ENCODE results near the gene CIDEC. TPM values are rescaled to one million over a fixed set of nuclear protein-coding genes. Genes with fewer than 3 reads are reported as not detected.
"Not testable (repeated sequence)": the region's sequence is repeated elsewhere in the genome, so short reads cannot be mapped to it uniquely, and the experiment has no call there.

The CIDEC gene
- total and polyA plus RNA-seq, 4 donors, result 0.24 to 0.54 TPM; not detected in 2

- peak overlapping the region; percentile 97 for H3K27ac ChIP-seq (ENCODE audit: low read depth, low read length)
- not testable (repeated sequence) for DNase-seq (ENCODE audit: low read depth in 4 of 6, low spot score in 6 of 6); H3K27me3 ChIP-seq (ENCODE audit: control insufficient read depth, insufficient read depth, low read length); H3K36me3 ChIP-seq (ENCODE audit: control insufficient read depth, insufficient read depth, low read length); H3K4me3 ChIP-seq (ENCODE audit: low read depth, low read length); H3K9me3 ChIP-seq (ENCODE audit: control insufficient read depth, insufficient read depth, low read length)
- 68% methylated on average over 6 of the region's 10 CpGs for WGBS (ENCODE audit: insufficient coverage)
- peaks cover 42% of the 10 kb centered on the region for H3K4me1 ChIP-seq (ENCODE audit: control insufficient read depth, insufficient read depth, low read length)
Observed at GRCh38 chr3:9865125-9865637, 14.9 kb downstream of the CIDEC start.

GRCh38 chr3:9864200-9864927, 15.7 kb downstream of the CIDEC start:
- Histone ChIP-seq H3K27ac (ENCODE audit: low read depth, low read length) (peak overlapping the region; percentile 97), H3K9me3 (ENCODE audit: control insufficient read depth, insufficient read depth, low read length) (no peaks in the 10 kb centered on the region), H3K36me3 (ENCODE audit: control insufficient read depth, insufficient read depth, low read length) (peaks cover 2% of the 10 kb centered on the region), H3K27me3 (ENCODE audit: control insufficient read depth, insufficient read depth, low read length) (no peaks in the 10 kb centered on the region), H3K4me1 (ENCODE audit: control insufficient read depth, insufficient read depth, low read length) (peaks cover 42% of the 10 kb centered on the region), H3K4me3 (ENCODE audit: low read depth, low read length) (peak overlapping the region; percentile 24)
- DNase-seq (ENCODE audit: low read depth in 4 of 6, low spot score in 6 of 6), result peak; percentile 79 to 95 (median 84)
- 17% methylated on average over 10 of the region's 16 CpGs for WGBS (ENCODE audit: insufficient coverage)

GRCh38 chr3:9863058-9863772, 16.8 kb downstream of the CIDEC start:
- no peak overlapping the region for H3K4me3 ChIP-seq (ENCODE audit: low read depth, low read length)
- H3K4me1 ChIP-seq (ENCODE audit: control insufficient read depth, insufficient read depth, low read length), result peaks cover 42% of the 10 kb centered on the region
- WGBS (ENCODE audit: insufficient coverage), result 64% methylated on average over 22 of the region's 22 CpGs
- peak overlapping the region; percentile 97 for H3K27ac ChIP-seq (ENCODE audit: low read depth, low read length)
- peaks cover 2% of the 10 kb centered on the region for H3K36me3 ChIP-seq (ENCODE audit: control insufficient read depth, insufficient read depth, low read length)
- no peaks in the 10 kb centered on the region for H3K27me3 ChIP-seq (ENCODE audit: control insufficient read depth, insufficient read depth, low read length)
- H3K9me3 ChIP-seq (ENCODE audit: control insufficient read depth, insufficient read depth, low read length), result no peaks in the 10 kb centered on the region
- no peak for DNase-seq (ENCODE audit: low read depth in 4 of 6, low spot score in 6 of 6)

- peaks cover 42% of the 10 kb centered on the region for H3K4me1 ChIP-seq (ENCODE audit: control insufficient read depth, insufficient read depth, low read length)
- H3K9me3 ChIP-seq (ENCODE audit: control insufficient read depth, insufficient read depth, low read length), result no peaks in the 10 kb centered on the region
- peaks cover 2% of the 10 kb centered on the region for H3K36me3 ChIP-seq (ENCODE audit: control insufficient read depth, insufficient read depth, low read length)
- WGBS (ENCODE audit: insufficient coverage), result 20% methylated on average over 45 of the region's 45 CpGs
- no peak overlapping the region for H3K4me3 ChIP-seq (ENCODE audit: low read depth, low read length)
- DNase-seq (ENCODE audit: low read depth in 4 of 6, low spot score in 6 of 6), result peak in 2 of 6 donors; percentile 4 to 43
- no peaks in the 10 kb centered on the region for H3K27me3 ChIP-seq (ENCODE audit: control insufficient read depth, insufficient read depth, low read length)
- peak overlapping the region; percentile 97 for H3K27ac ChIP-seq (ENCODE audit: low read depth, low read length)
Observed at GRCh38 chr3:9862391-9863057, 17.5 kb downstream of the CIDEC start.

GRCh38 chr3:9861626-9862130, 18.4 kb downstream of the CIDEC start:
- H3K27me3 ChIP-seq (ENCODE audit: control insufficient read depth, insufficient read depth, low read length), result no peaks in the 10 kb centered on the region
- H3K36me3 ChIP-seq (ENCODE audit: control insufficient read depth, insufficient read depth, low read length), result peaks cover 2% of the 10 kb centered on the region
- DNase-seq (ENCODE audit: low read depth in 4 of 6, low spot score in 6 of 6), result no peak
- no peak overlapping the region for H3K27ac ChIP-seq (ENCODE audit: low read depth, low read length)
- peaks cover 39% of the 10 kb centered on the region for H3K4me1 ChIP-seq (ENCODE audit: control insufficient read depth, insufficient read depth, low read length)
- WGBS (ENCODE audit: insufficient coverage), result 88% methylated on average over 5 of the region's 5 CpGs
- no peaks in the 10 kb centered on the region for H3K9me3 ChIP-seq (ENCODE audit: control insufficient read depth, insufficient read depth, low read length)
- H3K4me3 ChIP-seq (ENCODE audit: low read depth, low read length), result no peak overlapping the region

GRCh38 chr3:9861201-9861600, 18.9 kb downstream of the CIDEC start:
- 88% methylated on average over 1 of the region's 4 CpGs for WGBS (ENCODE audit: insufficient coverage)
- H3K36me3 ChIP-seq (ENCODE audit: control insufficient read depth, insufficient read depth, low read length), result peaks cover 2% of the 10 kb centered on the region
- DNase-seq (ENCODE audit: low read depth in 4 of 6, low spot score in 6 of 6), result no peak

GRCh38 chr3:9859530-9860025, 20.5 kb downstream of the CIDEC start:
- DNase-seq (ENCODE audit: low read depth in 4 of 6, low spot score in 6 of 6), result no peak
- Histone ChIP-seq H3K4me1 (ENCODE audit: control insufficient read depth, insufficient read depth, low read length) (peaks cover 26% of the 10 kb centered on the region), H3K9me3 (ENCODE audit: control insufficient read depth, insufficient read depth, low read length) (no peaks in the 10 kb centered on the region), H3K27ac (ENCODE audit: low read depth, low read length) (no peak overlapping the region), H3K36me3 (ENCODE audit: control insufficient read depth, insufficient read depth, low read length) (peaks cover 2% of the 10 kb centered on the region), H3K4me3 (ENCODE audit: low read depth, low read length) (no peak overlapping the region), H3K27me3 (ENCODE audit: control insufficient read depth, insufficient read depth, low read length) (no peaks in the 10 kb centered on the region)
- 93% methylated on average over 12 of the region's 12 CpGs for WGBS (ENCODE audit: insufficient coverage)

More at GRCh38 chr3:9861201-9861600, 18.9 kb downstream of the CIDEC start:
- Histone ChIP-seq H3K4me1 (ENCODE audit: control insufficient read depth, insufficient read depth, low read length) (peaks cover 39% of the 10 kb centered on the region), H3K27ac (ENCODE audit: low read depth, low read length) (no peak overlapping the region), H3K9me3 (ENCODE audit: control insufficient read depth, insufficient read depth, low read length) (no peaks in the 10 kb centered on the region), H3K4me3 (ENCODE audit: low read depth, low read length) (no peak overlapping the region), H3K27me3 (ENCODE audit: control insufficient read depth, insufficient read depth, low read length) (no peaks in the 10 kb centered on the region)

- H3K4me3 ChIP-seq (ENCODE audit: low read depth, low read length), result no peak overlapping the region
- no peaks in the 10 kb centered on the region for H3K9me3 ChIP-seq (ENCODE audit: control insufficient read depth, insufficient read depth, low read length)
- DNase-seq (ENCODE audit: low read depth in 4 of 6, low spot score in 6 of 6), result no peak
- no peaks in the 10 kb centered on the region for H3K27me3 ChIP-seq (ENCODE audit: control insufficient read depth, insufficient read depth, low read length)
- 100% methylated on average over 3 of the region's 3 CpGs for WGBS (ENCODE audit: insufficient coverage)
- no peak overlapping the region for H3K27ac ChIP-seq (ENCODE audit: low read depth, low read length)
- H3K36me3 ChIP-seq (ENCODE audit: control insufficient read depth, insufficient read depth, low read length), result no peaks in the 10 kb centered on the region
- H3K4me1 ChIP-seq (ENCODE audit: control insufficient read depth, insufficient read depth, low read length), result peaks cover 7% of the 10 kb centered on the region
Observed at GRCh38 chr3:9855594-9855993, 24.5 kb downstream of the CIDEC start.

- H3K36me3 ChIP-seq (ENCODE audit: control insufficient read depth, insufficient read depth, low read length); H3K27me3 ChIP-seq (ENCODE audit: control insufficient read depth, insufficient read depth, low read length); H3K4me3 ChIP-seq (ENCODE audit: low read depth, low read length); H3K27ac ChIP-seq (ENCODE audit: low read depth, low read length); H3K9me3 ChIP-seq (ENCODE audit: control insufficient read depth, insufficient read depth, low read length); DNase-seq (ENCODE audit: low read depth in 4 of 6, low spot score in 6 of 6); H3K4me1 ChIP-seq (ENCODE audit: control insufficient read depth, insufficient read depth, low read length): not testable (repeated sequence)
- 84% methylated on average over 7 of the region's 11 CpGs for WGBS (ENCODE audit: insufficient coverage)
Observed at GRCh38 chr3:9854291-9854940, 25.6 kb downstream of the CIDEC start.
